IMR-90 (cell line): Measurements from ENCODE around the gene TNF. TPM values are rescaled to one million over a fixed set of nuclear protein-coding genes. Genes with fewer than 3 reads are reported as not detected.

Source experiments
- ATAC-seq: fragments of 200-7000 bp; cut with Tn5 transposase; 2 replicates; pipeline ENCODE4 v1.9.1; 2020; ENCODE audit warnings: low read depth, mild to moderate bottlenecking, moderate library complexity
- BruUV-seq: library from RNA; stranded (reverse); fragments of 400-500 nt; replicated peaks from 2 replicates; lab custom pipeline; 2021; lab: Mats Ljungman, UMichigan
- CTCF ChIA-PET: fragments of 300-600 bp; formaldehyde crosslinking; extraction: SDS; loops from one replicate; lab custom pipeline; 2021; ENCODE audit warnings: antibody characterized with exemption; lab: Yijun Ruan, JAX
- POLR2A ChIA-PET: fragments of 300-600 bp; sonication (Branson Sonifier 250); formaldehyde crosslinking; loops from one replicate; lab custom pipeline; 2022; ENCODE audit warnings: antibody characterized with exemption; ENCODE audit not compliant: unreplicated experiment; lab: Charles Lee
- DNase-seq: peaks from one replicate; pipeline ENCODE4 v3.0.0; 2013
- H2AFZ ChIP-seq: replicated peaks from 2 replicates; pipeline ENCODE3; 2013; ENCODE audit warnings: low read length, mild to moderate bottlenecking; ENCODE audit not compliant: poor library complexity
- H2AK5ac ChIP-seq: 2 replicates; pipeline ENCODE4 v1.6.1; 2013; ENCODE audit warnings: low read depth, low read length, inconsistent platforms
- H2AK9ac ChIP-seq: replicated peaks from 2 replicates; pipeline ENCODE3; 2013; ENCODE audit warnings: mild to moderate bottlenecking, low read depth, low read length, moderate library complexity; ENCODE audit not compliant: poor library complexity
- H2BK120ac ChIP-seq: 2 replicates; pipeline ENCODE4 v1.6.1; 2013; ENCODE audit warnings: low read depth, low read length, inconsistent platforms
- H2BK15ac ChIP-seq: 3 replicates; pipeline ENCODE4 v1.6.1; 2013; ENCODE audit warnings: low read depth, low read length, inconsistent platforms
- H2BK20ac ChIP-seq: 2 replicates; pipeline ENCODE4 v1.6.1; 2013; ENCODE audit warnings: low read depth, mild to moderate bottlenecking, inconsistent platforms, low read length, moderate library complexity
- H2BK5ac ChIP-seq: 2 replicates; pipeline ENCODE4 v1.6.1; 2013; ENCODE audit warnings: mild to moderate bottlenecking, low read depth, low read length, inconsistent platforms; ENCODE audit not compliant: poor library complexity, severe bottlenecking
- H3K14ac ChIP-seq: replicated peaks from 2 replicates; pipeline ENCODE4 v1.6.1; 2013; ENCODE audit warnings: low read depth, low read length, inconsistent platforms
- H3K18ac ChIP-seq: 2 replicates; pipeline ENCODE4 v1.6.1; 2013; ENCODE audit warnings: low read depth, low read length, control low read depth
- H3K23ac ChIP-seq: 2 replicates; pipeline ENCODE4 v1.6.1; 2013; ENCODE audit warnings: low read depth, low read length, inconsistent platforms
- H3K27ac ChIP-seq: 2 replicates; pipeline ENCODE4 v1.5.1; 2013; ENCODE audit warnings: mild to moderate bottlenecking, control low read depth, low read length; ENCODE audit not compliant: insufficient read depth
- H3K27me3 ChIP-seq: 2 replicates; pipeline ENCODE4 v1.6.1; 2013; ENCODE audit warnings: low read length; ENCODE audit not compliant: control insufficient read depth, insufficient read depth
- H3K36me3 ChIP-seq: 2 replicates; pipeline ENCODE4 v1.6.1; 2013; ENCODE audit warnings: low read length, mixed read lengths; ENCODE audit not compliant: control insufficient read depth, insufficient read depth
- H3K4ac ChIP-seq: 2 replicates; pipeline ENCODE4 v1.6.1; 2013; ENCODE audit warnings: low read depth, low read length, inconsistent platforms
- H3K4me1 ChIP-seq: 2 replicates; pipeline ENCODE4 v1.6.1; 2013; ENCODE audit warnings: low read length, mixed read lengths; ENCODE audit not compliant: control insufficient read depth, insufficient read depth
- H3K4me2 ChIP-seq: 2 replicates; pipeline ENCODE4 v1.6.1; 2013; ENCODE audit warnings: low read depth, mild to moderate bottlenecking, control low read depth, low read length, moderate library complexity
- H3K4me3 ChIP-seq: 2 replicates; pipeline ENCODE4 v1.5.1; 2013; ENCODE audit warnings: low read depth, mild to moderate bottlenecking, control low read depth, low read length, moderate library complexity; ENCODE audit not compliant: insufficient read depth
- H3K56ac ChIP-seq: 2 replicates; pipeline ENCODE4 v1.6.1; 2013; ENCODE audit warnings: low read length, inconsistent platforms; ENCODE audit not compliant: insufficient read depth; ENCODE audit errors: extremely low read depth
- H3K79me1 ChIP-seq, 2 experiments: 2 replicates each; pipeline ENCODE4 v1.6.1; 2013; ENCODE audit warnings: low read length in 2 of 2, inconsistent platforms in 1 of 2, low read depth in 1 of 2
- H3K9ac ChIP-seq: 2 replicates; pipeline ENCODE4 v1.6.1; 2013; ENCODE audit warnings: low read depth, low read length, control low read depth
- H3K9me1 ChIP-seq: 2 replicates; pipeline ENCODE4 v1.6.1; 2013; ENCODE audit warnings: low read length, inconsistent platforms; ENCODE audit not compliant: insufficient read depth
- H3K9me3 ChIP-seq: 2 replicates; pipeline ENCODE4 v1.6.1; 2013; ENCODE audit warnings: low read length; ENCODE audit not compliant: control insufficient read depth, insufficient read depth
- H4K20me1 ChIP-seq: 2 replicates; pipeline ENCODE4 v1.6.1; 2013; ENCODE audit warnings: low read length, inconsistent platforms; ENCODE audit not compliant: insufficient read depth
- H4K5ac ChIP-seq: 2 replicates; pipeline ENCODE4 v1.6.1; 2013; ENCODE audit warnings: mild to moderate bottlenecking, low read depth, low read length, control low read depth
- H4K8ac ChIP-seq, 2 experiments: 2 replicates each; pipeline ENCODE4 v1.6.1; 2013; ENCODE audit warnings: low read depth in 2 of 2, low read length in 2 of 2, control low read depth in 1 of 2, inconsistent platforms in 1 of 2
- H4K91ac ChIP-seq: 2 replicates; pipeline ENCODE4 v1.6.1; 2013; ENCODE audit warnings: low read depth, low read length, inconsistent platforms; ENCODE audit not compliant: insufficient read depth
- CEBPB ChIP-seq: IDR thresholded peaks from 2 replicates; pipeline ENCODE4 v1.6.1; 2012; ENCODE audit warnings: low read depth, low read length, improper control_type of control experiment
- RAD21 ChIP-seq: IDR thresholded peaks from 2 replicates; pipeline ENCODE4 v1.6.1; 2012; ENCODE audit warnings: low read length, improper control_type of control experiment
- SMC3 ChIP-seq: fragments of 150-350 bp; IDR thresholded peaks from 2 replicates; pipeline ENCODE4 v1.6.1; 2016; ENCODE audit warnings: low read depth, mild to moderate bottlenecking, antibody characterized with exemption, low read length, moderate library complexity
- WGBS, 2 experiments: methylation state at CpG; one replicate each; pipeline versions ENCODE4 v1.1.5 to v1.1.7; 2013; ENCODE audit warnings: missing lambda C conversion rate in 2 of 2; ENCODE audit not compliant: insufficient read length in 1 of 2; ENCODE audit errors: extremely low coverage in 2 of 2; 5-methylcytosine and 5-hydroxymethylcytosine counted together
- dilution Hi-C: fragments of 300-500 bp; cut with HindIII; formaldehyde crosslinking; loops from one replicate; pipeline ENCODE4 v1.14.3; 2018; ENCODE audit warnings: low sequenced_read_pairs; ENCODE audit not compliant: unreplicated experiment
- in situ Hi-C: fragments of 300-500 bp; cut with MboI; formaldehyde crosslinking; loops from 3 replicates; pipeline ENCODE4 v1.14.3; 2019; ENCODE audit warnings: low sequenced_read_pairs, inconsistent platforms, mixed read lengths
- intact Hi-C: fragments of 100-400 bp; cut with micrococcal nuclease; formaldehyde crosslinking; loops from 2 replicates; pipeline ENCODE4 v1.10.0; 2022
- polyA plus RNA-seq, 3 experiments: library from polyadenylated mRNA; depleted of rRNA; stranded (reverse); fragments of >200 nt; gene quantifications; 2 replicates each; pipeline ENCODE4 v1.2.3, GENCODE V29; 2012; ENCODE audit warnings: low replicate concordance in 1 of 3
- total RNA-seq: library from RNA; depleted of rRNA; stranded (reverse); fragments of >200 nt; gene quantifications from 2 replicates; pipeline ENCODE4 v1.2.3, GENCODE V29; 2012
- TF ChIP-seq, protein P1 (sequence below): conservative IDR thresholded peaks from 2 replicates; pipeline ENCODE4 v1.5.1; 2012; ENCODE audit warnings: mild to moderate bottlenecking, low read depth, low read length, improper control_type of control experiment

Gene TNF
- total and polyA plus RNA-seq, 2 of the 4 experiments (the other 2 are of a cell fraction): not detected

DNA sequence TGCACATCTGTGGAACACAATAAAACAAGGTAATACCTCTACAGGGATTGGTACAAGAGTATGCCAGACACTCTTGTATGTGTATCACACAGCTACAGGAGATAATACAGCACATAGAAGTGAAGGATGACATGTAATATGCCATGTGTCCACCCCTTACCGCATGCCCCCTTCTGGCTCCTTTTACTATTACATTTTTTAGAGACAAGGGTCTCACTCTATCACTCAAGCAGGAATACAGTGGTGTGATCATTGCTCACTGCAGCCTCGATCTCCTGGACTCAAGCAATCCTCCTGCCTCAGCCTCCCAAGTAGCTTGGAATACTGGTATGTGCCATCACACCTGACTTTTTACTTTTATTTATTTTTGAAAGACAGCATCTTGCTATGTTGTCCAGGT lies 21.6 kb downstream of the TNF start:
- H3K4ac ChIP-seq: no peak overlapping the region
- intact Hi-C loops (loop anchor here (5.0 kb wide), 1 partner anchor 200 kb away; no protein-coding TSS in a partner anchor), in situ Hi-C loops (loop anchor here (5.0 kb wide), 2 partner anchors 50 to 105 kb away; partner anchors contain the start of genes ATP6V1G2 and NFKBIL1), dilution Hi-C loops (no loop called here)
- H3K4me3 ChIP-seq: no peak overlapping the region
- peaks cover 3% of the 10 kb centered on the region; the same call in 1 of the 2 replicates for H3K9me1 ChIP-seq
- H3K36me3 ChIP-seq: no peaks in the 10 kb centered on the region
- no peak overlapping the region for H2BK20ac ChIP-seq
- DNase-seq (peak; percentile 31), ATAC-seq (peak; percentile 56; the same call in 1 of the 2 replicates)
- H3K4me2 ChIP-seq: no peak overlapping the region
- no TSS peak for BruUV-seq
- H3K14ac ChIP-seq: no peak overlapping the region
- H3K9ac ChIP-seq: no peak overlapping the region
- H4K8ac ChIP-seq: no peak overlapping the region
- WGBS, 2 experiments: 20% methylated on average over 2 of the region's 2 CpGs; no CpG with 5 or more reads in 1 of the 2 experiments
- no peak overlapping the region for H4K5ac ChIP-seq
- H2AFZ ChIP-seq: no peak overlapping the region
- H3K9me3 ChIP-seq: no peaks in the 10 kb centered on the region
- no peak overlapping the region for H2AK9ac ChIP-seq
- no peaks in the 10 kb centered on the region; the same call in 1 of the 2 replicates for H3K27me3 ChIP-seq
- H2BK15ac ChIP-seq: no peak overlapping the region
- no peak overlapping the region for H3K56ac ChIP-seq
- H4K20me1 ChIP-seq: no peaks in the 10 kb centered on the region
- no peak overlapping the region for H2AK5ac ChIP-seq
- no peak overlapping the region for H3K23ac ChIP-seq
- H3K18ac ChIP-seq: no peak overlapping the region
- no peak overlapping the region for H2BK5ac ChIP-seq
- TF ChIP-seq, protein P1, sequence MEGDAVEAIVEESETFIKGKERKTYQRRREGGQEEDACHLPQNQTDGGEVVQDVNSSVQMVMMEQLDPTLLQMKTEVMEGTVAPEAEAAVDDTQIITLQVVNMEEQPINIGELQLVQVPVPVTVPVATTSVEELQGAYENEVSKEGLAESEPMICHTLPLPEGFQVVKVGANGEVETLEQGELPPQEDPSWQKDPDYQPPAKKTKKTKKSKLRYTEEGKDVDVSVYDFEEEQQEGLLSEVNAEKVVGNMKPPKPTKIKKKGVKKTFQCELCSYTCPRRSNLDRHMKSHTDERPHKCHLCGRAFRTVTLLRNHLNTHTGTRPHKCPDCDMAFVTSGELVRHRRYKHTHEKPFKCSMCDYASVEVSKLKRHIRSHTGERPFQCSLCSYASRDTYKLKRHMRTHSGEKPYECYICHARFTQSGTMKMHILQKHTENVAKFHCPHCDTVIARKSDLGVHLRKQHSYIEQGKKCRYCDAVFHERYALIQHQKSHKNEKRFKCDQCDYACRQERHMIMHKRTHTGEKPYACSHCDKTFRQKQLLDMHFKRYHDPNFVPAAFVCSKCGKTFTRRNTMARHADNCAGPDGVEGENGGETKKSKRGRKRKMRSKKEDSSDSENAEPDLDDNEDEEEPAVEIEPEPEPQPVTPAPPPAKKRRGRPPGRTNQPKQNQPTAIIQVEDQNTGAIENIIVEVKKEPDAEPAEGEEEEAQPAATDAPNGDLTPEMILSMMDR: peak; percentile 37
- TF ChIP-seq SMC3: peak; percentile 44
- no peak for TF ChIP-seq CEBPB
- TF ChIP-seq RAD21: peak; percentile 42
- no peaks in the 10 kb centered on the region for H3K4me1 ChIP-seq
- no peaks in the 10 kb centered on the region for H3K79me1 ChIP-seq
- no peak overlapping the region for H4K91ac ChIP-seq
- ChIA-PET POLR2A (interaction anchor here (0.6 kb wide), 1 partner anchor 72 kb away, joined by 4 read pairs; no protein-coding TSS in a partner anchor), CTCF (interaction anchor here (1.0 to 2.1 kb wide), 2 partner anchors 16 to 51 kb away, joined by 3 to 15 read pairs; partner anchors contain the start of gene ATP6V1G2)
- H3K27ac ChIP-seq: no peak overlapping the region
- no peak overlapping the region for H2BK120ac ChIP-seq
